K562 (cell line): Measurements from ENCODE around the gene NET1. TPM values are rescaled to one million over a fixed set of nuclear protein-coding genes. Genes with fewer than 3 reads are reported as not detected.

Source experiments
- BRD9 ChIP-seq: fragments of 450-650 bp; IDR thresholded peaks from 2 replicates; pipeline ENCODE4 v1.6.1; 2018; ENCODE audit warnings: low read depth; ENCODE audit not compliant: partially characterized antibody
- ETS1 ChIP-seq: conservative IDR thresholded peaks from 2 replicates; pipeline ENCODE4 v1.6.1; 2011; ENCODE audit warnings: low read depth, mild to moderate bottlenecking, low read length; ENCODE audit not compliant: control insufficient read depth
- FOXK1 ChIP-seq: sonication (generic); formaldehyde crosslinking; IDR thresholded peaks from 2 replicates; pipeline ENCODE4 v1.8.0; 2022; ENCODE audit warnings: missing genetic modification reagents, mild to moderate bottlenecking, borderline replicate concordance
- GTF2F1 ChIP-seq: IDR thresholded peaks from 2 replicates; pipeline ENCODE4 v1.6.1; 2011; ENCODE audit warnings: low read depth, low read length, improper control_type of control experiment
- HCFC1 ChIP-seq: IDR thresholded peaks from 2 replicates; pipeline ENCODE4 v1.6.1; 2012; ENCODE audit warnings: low read depth, low read length, improper control_type of control experiment
- HEY1 ChIP-seq: fragments of 250-450 bp; sonication (Bioruptor Pico); IDR thresholded peaks from 2 replicates; pipeline ENCODE4 v1.5.0; 2020; ENCODE audit warnings: mild to moderate bottlenecking, moderate library complexity, borderline replicate concordance
- HNRNPLL ChIP-seq: fragments of 200-400 bp; formaldehyde crosslinking; IDR thresholded peaks from 2 replicates; pipeline ENCODE4 v1.6.1; 2017; ENCODE audit warnings: low read length, low read depth, mild to moderate bottlenecking; ENCODE audit not compliant: poor library complexity, severe bottlenecking
- HOXB6 ChIP-seq: fragments of 250-450 bp; sonication (Bioruptor Pico); IDR thresholded peaks from 2 replicates; pipeline ENCODE4 v1.5.1; 2022; ENCODE audit warnings: mild to moderate bottlenecking, borderline replicate concordance
- KLF6 ChIP-seq: fragments of 250-450 bp; sonication (Bioruptor Pico); IDR thresholded peaks from 2 replicates; pipeline ENCODE4 v1.4.0; 2020; ENCODE audit warnings: mild to moderate bottlenecking, moderate library complexity, borderline replicate concordance
- MEIS2 ChIP-seq: fragments of 450-650 bp; IDR thresholded peaks from 2 replicates; pipeline ENCODE4 v1.6.1; 2014; ENCODE audit warnings: mild to moderate bottlenecking; ENCODE audit not compliant: partially characterized antibody
- NFYB ChIP-seq: IDR thresholded peaks from 2 replicates; pipeline ENCODE4 v1.6.1; 2011; ENCODE audit warnings: mild to moderate bottlenecking, moderate library complexity; ENCODE audit not compliant: insufficient read length; ENCODE audit errors: extremely low read depth
- PATZ1 ChIP-seq: fragments of 250-450 bp; sonication (Bioruptor Pico); IDR thresholded peaks from 2 replicates; pipeline ENCODE4 v1.5.0; 2020; ENCODE audit warnings: mild to moderate bottlenecking, borderline replicate concordance
- RBFOX2 ChIP-seq: fragments of 200-400 bp; formaldehyde crosslinking; IDR thresholded peaks from 2 replicates; pipeline ENCODE4 v1.6.1; 2017; ENCODE audit warnings: low read depth, mild to moderate bottlenecking, low read length, moderate library complexity
- SAP30 ChIP-seq: fragments of 200-600 bp; sonication (generic); IDR thresholded peaks from 2 replicates; pipeline ENCODE4 v1.6.1; 2012; ENCODE audit warnings: borderline replicate concordance, low read depth, mild to moderate bottlenecking, moderate library complexity, low read length, control low read depth, inconsistent platforms; ENCODE audit not compliant: insufficient read depth, poor library complexity, severe bottlenecking
- SMARCA4 ChIP-seq: fragments of 450-650 bp; IDR thresholded peaks from 2 replicates; pipeline ENCODE4 v1.6.1; 2016
- SREBF1 ChIP-seq: fragments of 150-350 bp; IDR thresholded peaks from 2 replicates; pipeline ENCODE4 v1.6.1; 2014; ENCODE audit warnings: antibody characterized with exemption, low read depth, low read length, borderline replicate concordance
- ZNF311 ChIP-seq: fragments of 250-450 bp; sonication (Bioruptor Pico); IDR thresholded peaks from 2 replicates; pipeline ENCODE4 v1.4.0; 2020; ENCODE audit warnings: mild to moderate bottlenecking, moderate library complexity
- ZNF384 ChIP-seq: IDR thresholded peaks from 2 replicates; pipeline ENCODE4 v1.6.1; 2012; ENCODE audit warnings: low read depth, low read length, improper control_type of control experiment
- polyA plus RNA-seq, 8 experiments: library from polyadenylated mRNA; depleted of rRNA in 4 of 8; stranded (reverse) in 5 of 8; unstranded in 3 of 8; fragments of >200 nt; fragmentation: Nextera tagmentation in 2 of 8; fragmentation: Illumina TruSeq in 1 of 8; extraction: Ambion mirVana in 2 of 8; extraction: Trizol in 1 of 8; gene quantifications; 2 replicates each; pipeline versions ENCODE4 v1.2.1 to v1.2.3, GENCODE V29; 2011 to 2014; ENCODE audit warnings: inconsistent platforms in 1 of 8, missing spikeins in 1 of 8
- total RNA-seq, 7 experiments: library from RNA; depleted of rRNA in 6 of 7; stranded (reverse); fragments of >200 nt in 6 of 7; fragmentation: Illumina TruSeq in 2 of 7; extraction: Trizol in 2 of 7; gene quantifications; 2 replicates each; pipeline versions ENCODE4 v1.2.1 to v1.2.3, GENCODE V29; 2011 to 2021; ENCODE audit warnings: low replicate concordance in 1 of 7
- TF ChIP-seq, protein P1 (sequence below): fragments of 450-650 bp; formaldehyde crosslinking; IDR thresholded peaks from 2 replicates; pipeline ENCODE4 v1.4.0; 2020; ENCODE audit warnings: mild to moderate bottlenecking, moderate library complexity
- TF ChIP-seq, protein P2 (sequence below): sonication (generic); formaldehyde crosslinking; IDR thresholded peaks from 2 replicates; pipeline ENCODE4 v1.8.1; 2022; ENCODE audit warnings: missing genetic modification reagents

The NET1 gene
- total and polyA plus RNA-seq, 9 of the 15 experiments (the other 6 are each of a cell fraction or from before 2014, with no cell fraction given), result 47.4 to 258 (median 106) TPM

- TF ChIP-seq SAP30 (peak; percentile 59), BRD9 (no peak), HNRNPLL (no peak), ZNF311 (CRISPR knock-in tag) (no peak), HEY1 (CRISPR knock-in tag) (no peak), SMARCA4 (no peak), SREBF1 (0 out of 2 replicates have a peak, but pooled peaks have one; percentile 56), KLF6 (CRISPR knock-in tag) (no peak; the same call in 1 of the 2 replicates), FOXK1 (CRISPR knock-in tag) (peak; percentile 87; the same call in 1 of the 2 replicates), PATZ1 (CRISPR knock-in tag) (no peak), RBFOX2 (peak; percentile 99), GTF2F1 (peak; percentile 95), ZNF384 (no peak), ETS1 (peak; percentile 68; the same call in 1 of the 2 replicates), MEIS2 (peak; percentile 43), HCFC1 (no peak; the same call in 1 of the 2 replicates), HOXB6 (CRISPR knock-in tag) (no peak), NFYB (no peak)
- TF ChIP-seq, protein P1, sequence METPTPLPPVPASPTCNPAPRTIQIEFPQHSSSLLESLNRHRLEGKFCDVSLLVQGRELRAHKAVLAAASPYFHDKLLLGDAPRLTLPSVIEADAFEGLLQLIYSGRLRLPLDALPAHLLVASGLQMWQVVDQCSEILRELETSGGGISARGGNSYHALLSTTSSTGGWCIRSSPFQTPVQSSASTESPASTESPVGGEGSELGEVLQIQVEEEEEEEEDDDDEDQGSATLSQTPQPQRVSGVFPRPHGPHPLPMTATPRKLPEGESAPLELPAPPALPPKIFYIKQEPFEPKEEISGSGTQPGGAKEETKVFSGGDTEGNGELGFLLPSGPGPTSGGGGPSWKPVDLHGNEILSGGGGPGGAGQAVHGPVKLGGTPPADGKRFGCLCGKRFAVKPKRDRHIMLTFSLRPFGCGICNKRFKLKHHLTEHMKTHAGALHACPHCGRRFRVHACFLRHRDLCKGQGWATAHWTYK (CRISPR knock-in tag), result peak; percentile 75; the same call in 1 of the 2 replicates
- TF ChIP-seq, protein P2, sequence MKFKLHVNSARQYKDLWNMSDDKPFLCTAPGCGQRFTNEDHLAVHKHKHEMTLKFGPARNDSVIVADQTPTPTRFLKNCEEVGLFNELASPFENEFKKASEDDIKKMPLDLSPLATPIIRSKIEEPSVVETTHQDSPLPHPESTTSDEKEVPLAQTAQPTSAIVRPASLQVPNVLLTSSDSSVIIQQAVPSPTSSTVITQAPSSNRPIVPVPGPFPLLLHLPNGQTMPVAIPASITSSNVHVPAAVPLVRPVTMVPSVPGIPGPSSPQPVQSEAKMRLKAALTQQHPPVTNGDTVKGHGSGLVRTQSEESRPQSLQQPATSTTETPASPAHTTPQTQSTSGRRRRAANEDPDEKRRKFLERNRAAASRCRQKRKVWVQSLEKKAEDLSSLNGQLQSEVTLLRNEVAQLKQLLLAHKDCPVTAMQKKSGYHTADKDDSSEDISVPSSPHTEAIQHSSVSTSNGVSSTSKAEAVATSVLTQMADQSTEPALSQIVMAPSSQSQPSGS (CRISPR knock-in tag), result no peak
Observed at GRCh38 chr10:5446390-5446926, 34.1 kb downstream of the NET1 start (continued).
